ENCODE results near the gene SLC24A5.

DNA sequence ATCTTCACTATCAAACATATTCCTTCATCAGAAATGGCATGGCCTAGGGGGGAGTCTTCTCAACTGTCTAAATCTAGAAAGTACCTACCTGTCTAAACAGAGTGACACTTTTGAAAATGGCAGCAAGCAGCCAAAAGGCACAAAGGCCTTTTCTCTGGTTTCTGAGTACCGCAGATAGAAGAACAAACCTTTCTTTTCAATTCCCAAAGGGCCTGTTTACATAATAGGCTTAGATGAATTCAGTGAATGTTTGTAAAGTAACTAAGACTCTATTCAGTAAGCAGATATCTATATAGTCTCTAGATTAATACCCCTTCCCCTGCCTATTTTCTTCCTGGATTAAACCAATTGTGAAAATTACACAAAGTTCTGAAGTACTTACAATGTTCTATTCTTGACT is 50.2 kb downstream of the SLC24A5 start:
- TF ChIP-seq, protein P1, sequence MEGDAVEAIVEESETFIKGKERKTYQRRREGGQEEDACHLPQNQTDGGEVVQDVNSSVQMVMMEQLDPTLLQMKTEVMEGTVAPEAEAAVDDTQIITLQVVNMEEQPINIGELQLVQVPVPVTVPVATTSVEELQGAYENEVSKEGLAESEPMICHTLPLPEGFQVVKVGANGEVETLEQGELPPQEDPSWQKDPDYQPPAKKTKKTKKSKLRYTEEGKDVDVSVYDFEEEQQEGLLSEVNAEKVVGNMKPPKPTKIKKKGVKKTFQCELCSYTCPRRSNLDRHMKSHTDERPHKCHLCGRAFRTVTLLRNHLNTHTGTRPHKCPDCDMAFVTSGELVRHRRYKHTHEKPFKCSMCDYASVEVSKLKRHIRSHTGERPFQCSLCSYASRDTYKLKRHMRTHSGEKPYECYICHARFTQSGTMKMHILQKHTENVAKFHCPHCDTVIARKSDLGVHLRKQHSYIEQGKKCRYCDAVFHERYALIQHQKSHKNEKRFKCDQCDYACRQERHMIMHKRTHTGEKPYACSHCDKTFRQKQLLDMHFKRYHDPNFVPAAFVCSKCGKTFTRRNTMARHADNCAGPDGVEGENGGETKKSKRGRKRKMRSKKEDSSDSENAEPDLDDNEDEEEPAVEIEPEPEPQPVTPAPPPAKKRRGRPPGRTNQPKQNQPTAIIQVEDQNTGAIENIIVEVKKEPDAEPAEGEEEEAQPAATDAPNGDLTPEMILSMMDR (IDR thresholded peaks at IDR 0.05): no peak
- no peak for TF ChIP-seq POLR2A (IDR thresholded peaks at IDR 0.05; ENCODE audit: low read depth)
